Measurements from ENCODE around the gene GNG12.

The GNG12 gene

GRCh38 chr1:67726224-67726623 is 107.0 kb downstream of the GNG12 start:
- FAIRE-seq: no peak

- FAIRE-seq: no peak
Measured at GRCh38 chr1:67724928-67725560, 108.2 kb downstream of the GNG12 start.

GRCh38 chr1:67723620-67724019 is 109.6 kb downstream of the GNG12 start:
- FAIRE-seq: no peak

GRCh38 chr1:67723126-67723525 is 110.1 kb downstream of the GNG12 start:
- FAIRE-seq: no peak

- FAIRE-seq: no peak
Measured at GRCh38 chr1:67722292-67722944, 110.8 kb downstream of the GNG12 start.

GRCh38 chr1:67721650-67722291 is 111.5 kb downstream of the GNG12 start:
- no peak for FAIRE-seq

- no peak for FAIRE-seq
Measured at GRCh38 chr1:67721112-67721511, 112.2 kb downstream of the GNG12 start.

- FAIRE-seq: no peak
Measured at GRCh38 chr1:67719329-67720196, 113.7 kb downstream of the GNG12 start.

GRCh38 chr1:67717876-67718275 is 115.4 kb downstream of the GNG12 start:
- FAIRE-seq: no peak

GRCh38 chr1:67716800-67717199 is 116.5 kb downstream of the GNG12 start:
- no peak for FAIRE-seq

GRCh38 chr1:67715819-67716218 is 117.4 kb downstream of the GNG12 start:
- no peak for FAIRE-seq

- no peak for FAIRE-seq
Measured at GRCh38 chr1:67713057-67713846, 120.0 kb downstream of the GNG12 start.

GRCh38 chr1:67711855-67712212 is 121.4 kb downstream of the GNG12 start:
- FAIRE-seq: no peak

GRCh38 chr1:67711158-67711854 is 122.0 kb downstream of the GNG12 start:
- FAIRE-seq: no peak

GRCh38 chr1:67710417-67710816 is 122.8 kb downstream of the GNG12 start:
- no peak for FAIRE-seq

- FAIRE-seq: no peak
Measured at GRCh38 chr1:67708606-67709005, 124.7 kb downstream of the GNG12 start.

GRCh38 chr1:67705735-67706453 is 127.4 kb downstream of the GNG12 start:
- no peak for FAIRE-seq

- no peak for FAIRE-seq
Measured at GRCh38 chr1:67704351-67704750, 128.9 kb downstream of the GNG12 start.

GRCh38 chr1:67701876-67702275 is 131.4 kb downstream of the GNG12 start:
- FAIRE-seq: no peak

- no peak for FAIRE-seq
Measured at GRCh38 chr1:67700692-67701410, 132.4 kb downstream of the GNG12 start.

GRCh38 chr1:67700220-67700619 is 133.0 kb downstream of the GNG12 start:
- FAIRE-seq: no peak
